Neuronal stem cell (in vitro differentiated cells): Measurements from ENCODE around the gene DLX1.

Experiments
- DNase-seq: peaks from one replicate; pipeline ENCODE4 v3.0.0-alpha.2; 2013; ENCODE audit warnings: low spot score
- H2AFZ ChIP-seq: one replicate; pipeline ENCODE4 v1.6.1; 2013; ENCODE audit warnings: mild to moderate bottlenecking, low read length, inconsistent platforms
- H2AK5ac ChIP-seq: 2 replicates; pipeline ENCODE4 v1.6.1; 2013; ENCODE audit warnings: low read depth, mild to moderate bottlenecking, inconsistent platforms, low read length, moderate library complexity, mixed read lengths
- H2BK120ac ChIP-seq: 2 replicates; pipeline ENCODE4 v1.6.1; 2013; ENCODE audit warnings: low read depth, mild to moderate bottlenecking, inconsistent platforms, low read length, moderate library complexity, mixed read lengths
- H2BK12ac ChIP-seq: one replicate; pipeline ENCODE4 v1.6.1; 2013; ENCODE audit warnings: low read length, inconsistent platforms
- H2BK15ac ChIP-seq: 2 replicates; pipeline ENCODE4 v1.6.1; 2013; ENCODE audit warnings: mild to moderate bottlenecking, low read length, inconsistent platforms, mixed read lengths
- H2BK5ac ChIP-seq: one replicate; pipeline ENCODE4 v1.6.1; 2013; ENCODE audit warnings: inconsistent platforms, mild to moderate bottlenecking, low read length, moderate library complexity
- H3K14ac ChIP-seq: one replicate; pipeline ENCODE4 v1.6.1; 2013; ENCODE audit warnings: low read length, inconsistent platforms
- H3K18ac ChIP-seq: 2 replicates; pipeline ENCODE4 v1.6.1; 2013; ENCODE audit warnings: low read length, inconsistent platforms
- H3K23ac ChIP-seq: 2 replicates; pipeline ENCODE4 v1.6.1; 2013; ENCODE audit warnings: low read depth, mild to moderate bottlenecking, mixed read lengths, low read length, inconsistent platforms; ENCODE audit not compliant: poor library complexity
- H3K27ac ChIP-seq: replicated peaks from 3 replicates; pipeline ENCODE4 v1.5.1; 2013; ENCODE audit warnings: low read length, inconsistent platforms
- H3K27me3 ChIP-seq, 3 experiments: 2 replicates each; pipeline ENCODE4 v1.6.1; 2013; ENCODE audit warnings: low read length in 3 of 3, mild to moderate bottlenecking in 2 of 3, inconsistent platforms in 1 of 3, low read depth in 1 of 3, mixed read lengths in 1 of 3, moderate library complexity in 1 of 3; ENCODE audit not compliant: control insufficient read depth in 3 of 3, insufficient read depth in 3 of 3
- H3K36me3 ChIP-seq, 2 donors: replicated peaks in 1 of 2; 2 replicates each; pipeline ENCODE4 v1.6.1; 2013; ENCODE audit warnings: low read length in 2 of 2; ENCODE audit not compliant: control insufficient read depth in 2 of 2, insufficient read depth in 2 of 2
- H3K4ac ChIP-seq: 2 replicates; pipeline ENCODE4 v1.6.1; 2013; ENCODE audit warnings: inconsistent platforms, mild to moderate bottlenecking, low read length, moderate library complexity
- H3K4me1 ChIP-seq, 2 donors: 1 replicate in 1 of 2; 2 replicates in 1 of 2; pipeline ENCODE4 v1.6.1; 2013; ENCODE audit warnings: low read length in 2 of 2, low read depth in 1 of 2; ENCODE audit not compliant: control insufficient read depth in 2 of 2, insufficient read depth in 1 of 2
- H3K4me2 ChIP-seq: one replicate; pipeline ENCODE4 v1.6.1; 2013; ENCODE audit warnings: mild to moderate bottlenecking, low read length, inconsistent platforms; ENCODE audit not compliant: insufficient read depth, poor library complexity, severe bottlenecking
- H3K4me3 ChIP-seq, 2 donors: 2 replicates each; pipeline ENCODE4 v1.5.1; 2013; ENCODE audit warnings: low read length in 2 of 2, mild to moderate bottlenecking in 2 of 2, inconsistent platforms in 1 of 2, moderate library complexity in 1 of 2
- H3K79me1 ChIP-seq: one replicate; pipeline ENCODE4 v1.6.1; 2013; ENCODE audit warnings: low read depth, mild to moderate bottlenecking, inconsistent platforms, low read length, moderate library complexity
- H3K9ac ChIP-seq: one replicate; pipeline ENCODE4 v1.6.1; 2013; ENCODE audit warnings: mild to moderate bottlenecking, low read depth, low read length, inconsistent platforms; ENCODE audit not compliant: poor library complexity
- H3K9me3 ChIP-seq, 2 donors: replicated peaks in 1 of 2; 2 replicates each; pipeline versions ENCODE3 to v1.6.1; 2013; ENCODE audit warnings: low read length in 2 of 2, mild to moderate bottlenecking in 2 of 2, inconsistent platforms in 1 of 2, low read depth in 1 of 2, mixed read lengths in 1 of 2, moderate library complexity in 1 of 2; ENCODE audit not compliant: control insufficient read depth in 2 of 2, insufficient read depth in 1 of 2
- H4K8ac ChIP-seq: one replicate; pipeline ENCODE4 v1.6.1; 2013; ENCODE audit warnings: low read depth, mild to moderate bottlenecking, inconsistent platforms, low read length, moderate library complexity
- H4K91ac ChIP-seq: one replicate; pipeline ENCODE4 v1.6.1; 2013; ENCODE audit warnings: low read length, low read depth, mild to moderate bottlenecking, inconsistent platforms; ENCODE audit not compliant: poor library complexity
- WGBS, 2 donors: extraction: QIAGEN DNeasy Blood & Tissue Kit; methylation state at CpG; one replicate each; pipeline ENCODE4 v1.1.7; 2013; ENCODE audit warnings: missing lambda C conversion rate in 2 of 2, mixed read lengths in 1 of 2; ENCODE audit not compliant: insufficient read length in 2 of 2, insufficient replicate concordance in 1 of 2; ENCODE audit errors: extremely low coverage in 2 of 2; 5-methylcytosine and 5-hydroxymethylcytosine counted together

Gene DLX1

DNA sequence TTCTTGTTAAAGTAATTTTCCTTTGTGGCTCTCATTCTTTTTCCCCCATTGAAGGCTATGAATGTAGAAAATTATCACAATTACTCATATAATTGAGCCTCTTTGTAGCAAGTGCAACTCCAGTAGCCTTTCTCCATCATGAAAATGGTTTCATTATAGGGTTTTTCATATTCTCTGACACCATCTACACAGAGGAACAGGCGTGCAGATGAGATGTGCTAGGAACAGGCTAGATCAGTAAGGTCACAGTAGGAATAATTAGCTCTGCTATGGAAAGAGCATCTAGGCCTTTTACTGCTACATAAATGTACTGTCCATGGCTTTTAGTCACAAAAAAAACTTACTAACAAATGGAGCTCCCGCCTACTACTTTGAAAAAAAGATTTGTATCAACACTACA is 12.6 kb upstream of the DLX1 start:
- Histone ChIP-seq H3K4me2 (no peak overlapping the region), H2BK120ac (no peak overlapping the region), H4K8ac (no peak overlapping the region), H3K4me3 (no peak overlapping the region), H2BK12ac (no peak overlapping the region), H3K14ac (no peak overlapping the region), H3K27me3 (peaks cover 0 to 28% (median 2%) of the 10 kb centered on the region in 3 experiments), H3K36me3 (no peaks in the 10 kb centered on the region), H3K79me1 (no peaks in the 10 kb centered on the region), H2AK5ac (no peak overlapping the region), H3K18ac (no peak overlapping the region), H3K23ac (no peak overlapping the region), H3K27ac (no peak overlapping the region), H3K9ac (no peak overlapping the region), H4K91ac (no peak overlapping the region), H2BK15ac (no peak overlapping the region), H3K9me3 (no peaks in the 10 kb centered on the region), H2AFZ (no peak overlapping the region), H3K4ac (no peak overlapping the region), H2BK5ac (no peak overlapping the region), H3K4me1 (peaks cover 2 to 20% of the 10 kb centered on the region in 2 donors)
- WGBS, 2 donors = no CpG with 5 or more reads among the region's 2 CpGs
- DNase-seq = no peak

DNA sequence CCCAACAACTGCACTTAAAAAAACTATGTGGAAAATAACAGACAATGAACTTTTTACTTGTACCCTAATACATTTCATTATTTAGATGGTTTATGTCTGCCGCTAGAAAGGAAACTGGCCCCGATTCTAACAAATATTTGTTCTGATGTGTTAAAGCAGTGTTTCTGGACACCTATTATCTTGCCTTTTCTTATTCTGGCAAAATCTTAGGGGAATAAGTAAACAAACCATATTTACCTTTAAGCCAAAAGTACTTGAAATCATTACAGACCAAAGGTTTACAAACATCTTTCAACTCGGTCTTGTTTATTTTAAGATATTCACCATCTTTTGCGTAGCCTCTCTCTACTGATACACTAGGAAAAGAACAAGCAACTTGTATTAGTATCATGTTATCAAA is 11.8 kb upstream of the DLX1 start:
- no peak overlapping the region for H2BK5ac ChIP-seq
- peaks cover 0 to 35% (median 10%) of the 10 kb centered on the region in 3 experiments for H3K27me3 ChIP-seq
- H2BK15ac ChIP-seq = no peak overlapping the region
- no peak overlapping the region for H3K14ac ChIP-seq
- no peak overlapping the region for H2AFZ ChIP-seq
- H4K8ac ChIP-seq = no peak overlapping the region
- no peak overlapping the region for H3K27ac ChIP-seq
- H3K4me1 ChIP-seq = peaks cover 2 to 20% of the 10 kb centered on the region in 2 donors
- no peak overlapping the region for H2BK12ac ChIP-seq
- H4K91ac ChIP-seq = no peak overlapping the region
- no peaks in the 10 kb centered on the region for H3K36me3 ChIP-seq
- no peak overlapping the region for H2BK120ac ChIP-seq
- no peak overlapping the region for H3K4ac ChIP-seq
- H3K4me2 ChIP-seq = no peak overlapping the region
- no peak overlapping the region for H2AK5ac ChIP-seq
- WGBS, 2 donors = no CpG with 5 or more reads among the region's 4 CpGs
- DNase-seq = no peak
- H3K4me3 ChIP-seq = no peak overlapping the region
- H3K79me1 ChIP-seq = no peaks in the 10 kb centered on the region
- no peak overlapping the region for H3K9ac ChIP-seq
- no peaks in the 10 kb centered on the region for H3K9me3 ChIP-seq
- H3K23ac ChIP-seq = no peak overlapping the region
- no peak overlapping the region for H3K18ac ChIP-seq

DNA sequence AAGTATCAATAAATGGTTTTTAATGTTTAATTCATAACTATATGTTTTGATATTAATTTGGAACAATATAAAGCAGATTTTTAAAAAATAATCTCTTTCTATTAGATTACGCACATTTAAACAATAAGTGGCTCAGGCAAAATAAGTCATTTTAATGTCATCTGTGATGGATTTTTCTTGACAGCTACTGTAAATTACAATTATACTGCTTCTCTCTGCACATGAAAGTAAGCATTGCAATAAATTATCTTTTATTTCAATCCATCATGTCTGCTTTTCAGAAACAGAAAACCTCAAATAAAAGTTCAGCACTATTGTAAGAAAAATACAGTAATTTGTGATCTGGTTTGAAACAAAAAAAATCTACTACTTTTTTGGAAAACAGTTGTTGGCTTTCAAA is 11.1 kb upstream of the DLX1 start:
- no peak overlapping the region for H3K27ac ChIP-seq
- no peak overlapping the region for H4K91ac ChIP-seq
- peaks cover 2 to 43% (median 17%) of the 10 kb centered on the region in 3 experiments for H3K27me3 ChIP-seq
- H3K79me1 ChIP-seq = no peaks in the 10 kb centered on the region
- H3K4me2 ChIP-seq = no peak overlapping the region
- no CpG with 5 or more reads among the region's 1 CpG for WGBS, 2 donors
- no peak for DNase-seq
- peaks cover 2 to 20% of the 10 kb centered on the region in 2 donors for H3K4me1 ChIP-seq
- no peak overlapping the region for H2AK5ac ChIP-seq
- no peak overlapping the region for H3K9ac ChIP-seq
- H3K4me3 ChIP-seq = no peak overlapping the region
- no peak overlapping the region for H2AFZ ChIP-seq
- H3K14ac ChIP-seq = no peak overlapping the region
- H3K9me3 ChIP-seq = peaks cover 0 to under 1% of the 10 kb centered on the region in 2 donors
- H3K36me3 ChIP-seq = no peaks in the 10 kb centered on the region
- H2BK15ac ChIP-seq = no peak overlapping the region
- H3K18ac ChIP-seq = no peak overlapping the region
- H2BK5ac ChIP-seq = no peak overlapping the region
- H2BK120ac ChIP-seq = no peak overlapping the region
- no peak overlapping the region for H4K8ac ChIP-seq
- H3K4ac ChIP-seq = no peak overlapping the region
- H2BK12ac ChIP-seq = no peak overlapping the region
- H3K23ac ChIP-seq = no peak overlapping the region

DNA sequence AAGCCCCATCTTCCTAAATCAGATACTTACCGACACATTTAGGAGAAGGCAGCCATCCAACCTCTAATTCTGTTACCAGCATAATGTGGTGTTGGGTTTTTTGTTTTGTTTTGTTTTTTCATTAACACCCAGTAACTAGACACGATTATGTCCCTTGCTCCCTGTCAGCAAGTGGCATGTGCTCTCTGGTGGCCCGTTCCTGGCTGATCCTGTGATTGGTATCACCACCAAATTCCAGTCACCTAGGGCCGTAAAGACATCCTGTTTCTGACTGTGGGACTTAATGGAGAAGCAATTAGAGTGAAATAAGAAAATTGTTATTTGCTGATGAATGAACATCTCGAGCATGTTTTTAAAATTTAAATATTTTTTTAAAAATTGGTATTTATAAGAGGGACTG is 5.9 kb upstream of the DLX1 start:
- no peak overlapping the region for H3K4me3 ChIP-seq
- WGBS, 2 donors = 100% methylated on average over 1 of the region's 5 CpGs

More for the DNA sequence above, 5.9 kb upstream of the DLX1 start:
- H2BK5ac ChIP-seq = no peak overlapping the region
- H2AFZ ChIP-seq = no peak overlapping the region
- H3K23ac ChIP-seq = no peak overlapping the region
- no peak overlapping the region for H3K4ac ChIP-seq
- H3K9ac ChIP-seq = no peak overlapping the region
- no peak overlapping the region for H3K14ac ChIP-seq
- no peak overlapping the region for H2BK15ac ChIP-seq
- no peak overlapping the region for H3K4me2 ChIP-seq
- peaks cover 2 to 23% of the 10 kb centered on the region in 2 donors for H3K9me3 ChIP-seq
- H2AK5ac ChIP-seq = no peak overlapping the region
- H3K27me3 ChIP-seq = peaks cover 41 to 88% (median 68%) of the 10 kb centered on the region in 3 experiments
- H2BK120ac ChIP-seq = no peak overlapping the region
- no peak overlapping the region for H4K8ac ChIP-seq
- peaks cover 3 to 8% of the 10 kb centered on the region in 2 donors for H3K4me1 ChIP-seq
- no peak overlapping the region for H4K91ac ChIP-seq
- no peak for DNase-seq
- no peak overlapping the region for H3K18ac ChIP-seq
- no peaks in the 10 kb centered on the region for H3K79me1 ChIP-seq
- no peak overlapping the region for H2BK12ac ChIP-seq
- H3K36me3 ChIP-seq = no peaks in the 10 kb centered on the region
- no peak overlapping the region for H3K27ac ChIP-seq
